Measurements from ENCODE around the gene RPUSD4. TPM values are rescaled to one million over a fixed set of nuclear protein-coding genes. Genes with fewer than 3 reads are reported as not detected.

Gene RPUSD4
- total RNA-seq, 2 experiments from 2014 or later = 29.1 to 36.2 TPM

DNA sequence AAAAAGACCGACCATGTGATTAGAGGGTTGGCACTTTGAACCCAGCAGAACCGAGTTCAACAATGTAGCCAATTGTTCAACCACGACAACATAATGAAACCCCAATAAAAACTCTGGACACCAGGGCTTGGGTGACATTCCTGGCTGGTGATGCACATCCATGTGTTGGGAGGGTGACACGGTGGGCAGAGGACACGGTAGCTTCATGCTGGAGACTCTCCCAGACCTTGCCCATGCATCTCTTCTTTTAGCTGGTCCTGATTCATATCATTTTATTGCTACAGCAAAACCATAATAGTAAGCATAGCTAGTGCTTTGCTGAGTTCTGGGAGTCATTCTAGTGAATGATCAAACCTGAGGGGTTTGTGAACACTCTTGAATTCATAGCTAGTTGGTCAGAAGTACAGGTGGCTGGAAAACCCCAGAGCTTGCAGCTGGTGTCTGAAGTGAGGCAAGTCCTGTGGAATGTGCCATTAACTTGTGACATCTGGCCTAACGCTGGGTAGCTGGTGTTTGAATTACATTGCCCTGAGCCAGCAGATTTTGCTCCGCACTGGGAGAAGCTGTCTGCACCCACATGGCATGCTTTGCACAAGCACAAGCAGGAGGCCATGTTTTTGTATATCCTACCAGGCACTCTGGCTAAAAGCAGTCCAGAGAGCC lies 14.0 kb downstream of the RPUSD4 start:
- Histone ChIP-seq H3K36me3 (ENCODE audit: insufficient read depth, low read length) (peaks cover 99% of the 10 kb centered on the region), H3K4me3 (ENCODE audit: low read depth, low read length, poor library complexity, severe bottlenecking) (no peak overlapping the region), H3K79me2 (ENCODE audit: insufficient read depth, low read depth, low read length) (no peaks in the 10 kb centered on the region), H4K20me1 (ENCODE audit: insufficient read depth, low read length) (peaks cover 4% of the 10 kb centered on the region; the same call in 1 of the 2 replicates), H3K4me1 (ENCODE audit: insufficient read depth, low read length, poor library complexity, severe bottlenecking) (no peaks in the 10 kb centered on the region), H3K9me3 (ENCODE audit: low read length) (peaks cover 16% of the 10 kb centered on the region; the same call in 1 of the 2 replicates), H3K27ac (ENCODE audit: low read depth, low read length, poor library complexity, severe bottlenecking) (no peak overlapping the region), H3K4me2 (ENCODE audit: low read length) (no peak overlapping the region), H3K9me2 (ENCODE audit: insufficient read depth, low read length) (no peaks in the 10 kb centered on the region), H2AFZ (ENCODE audit: low read length) (no peak overlapping the region)
- DNase-seq (ENCODE audit: low spot score) = no peak
- intact Hi-C loops (cut with micrococcal nuclease; ENCODE audit: unreplicated experiment) = no loop called here
- POLR2A ChIA-PET = interaction anchor here (0.7 to 1.3 kb wide), 3 partner anchors 8 to 279 kb away, joined by 3 to 4 read pairs (median 3); no protein-coding TSS in a partner anchor
- no TSS peak for BruUV-seq (replicated peaks)
- TF ChIP-seq EZH2phosphoT487 (IDR thresholded peaks at IDR 0.05; ENCODE audit: borderline replicate concordance, low read depth, low read length) = no peak
- TF ChIP-seq, protein P1, sequence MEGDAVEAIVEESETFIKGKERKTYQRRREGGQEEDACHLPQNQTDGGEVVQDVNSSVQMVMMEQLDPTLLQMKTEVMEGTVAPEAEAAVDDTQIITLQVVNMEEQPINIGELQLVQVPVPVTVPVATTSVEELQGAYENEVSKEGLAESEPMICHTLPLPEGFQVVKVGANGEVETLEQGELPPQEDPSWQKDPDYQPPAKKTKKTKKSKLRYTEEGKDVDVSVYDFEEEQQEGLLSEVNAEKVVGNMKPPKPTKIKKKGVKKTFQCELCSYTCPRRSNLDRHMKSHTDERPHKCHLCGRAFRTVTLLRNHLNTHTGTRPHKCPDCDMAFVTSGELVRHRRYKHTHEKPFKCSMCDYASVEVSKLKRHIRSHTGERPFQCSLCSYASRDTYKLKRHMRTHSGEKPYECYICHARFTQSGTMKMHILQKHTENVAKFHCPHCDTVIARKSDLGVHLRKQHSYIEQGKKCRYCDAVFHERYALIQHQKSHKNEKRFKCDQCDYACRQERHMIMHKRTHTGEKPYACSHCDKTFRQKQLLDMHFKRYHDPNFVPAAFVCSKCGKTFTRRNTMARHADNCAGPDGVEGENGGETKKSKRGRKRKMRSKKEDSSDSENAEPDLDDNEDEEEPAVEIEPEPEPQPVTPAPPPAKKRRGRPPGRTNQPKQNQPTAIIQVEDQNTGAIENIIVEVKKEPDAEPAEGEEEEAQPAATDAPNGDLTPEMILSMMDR (conservative IDR thresholded peaks at IDR 0.05; ENCODE audit: low read length) = no peak
- CTCF ChIA-PET (ENCODE audit: unreplicated experiment) = interaction anchor here (0.6 to 0.8 kb wide), 2 partner anchors 119 to 279 kb away, joined by 3 read pairs; no protein-coding TSS in a partner anchor

DNA sequence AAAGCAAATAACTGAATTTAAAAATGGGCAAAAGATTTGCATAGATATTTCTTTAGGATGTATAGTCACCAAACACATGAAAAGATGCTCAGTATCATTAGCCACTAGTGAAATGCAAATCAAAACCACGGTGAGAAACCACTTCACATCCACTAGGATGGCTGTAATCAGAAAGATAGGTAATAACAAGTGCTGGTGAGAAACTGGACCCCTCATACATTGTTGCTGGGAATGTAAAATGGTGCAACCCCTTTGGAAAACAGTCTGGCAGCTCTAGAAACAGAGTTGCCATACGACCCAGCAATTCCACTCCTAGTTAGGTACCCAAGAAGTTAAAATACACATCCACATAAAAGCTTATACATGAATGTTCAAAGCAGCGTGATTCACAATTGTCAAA lies 16.3 kb downstream of the RPUSD4 start:
- H2AFZ ChIP-seq (ENCODE audit: low read length) = no peak overlapping the region

More for the DNA sequence above, 16.3 kb downstream of the RPUSD4 start:
- TF ChIP-seq EZH2phosphoT487 (IDR thresholded peaks at IDR 0.05; ENCODE audit: borderline replicate concordance, low read depth, low read length) = no peak
- TF ChIP-seq, protein P1 (conservative IDR thresholded peaks at IDR 0.05; ENCODE audit: low read length) = no peak
- intact Hi-C loops (cut with micrococcal nuclease; ENCODE audit: unreplicated experiment) = no loop called here
- BruUV-seq (replicated peaks) = no TSS peak
- H3K9me2 ChIP-seq (ENCODE audit: insufficient read depth, low read length) = no peaks in the 10 kb centered on the region
- H4K20me1 ChIP-seq (ENCODE audit: insufficient read depth, low read length) = peaks cover 4% of the 10 kb centered on the region; the same call in 1 of the 2 replicates
- no peak for DNase-seq (ENCODE audit: low spot score)
- peaks cover 16% of the 10 kb centered on the region; the same call in 1 of the 2 replicates for H3K9me3 ChIP-seq (ENCODE audit: low read length)
- POLR2A ChIA-PET = no interaction called here
- CTCF ChIA-PET (ENCODE audit: unreplicated experiment) = no interaction called here
- H3K4me3 ChIP-seq (ENCODE audit: low read depth, low read length, poor library complexity, severe bottlenecking) = no peak overlapping the region
- peaks cover 4% of the 10 kb centered on the region for H3K4me1 ChIP-seq (ENCODE audit: insufficient read depth, low read length, poor library complexity, severe bottlenecking)
- no peak overlapping the region for H3K4me2 ChIP-seq (ENCODE audit: low read length)
- H3K36me3 ChIP-seq (ENCODE audit: insufficient read depth, low read length) = peaks cover 95% of the 10 kb centered on the region
- H3K79me2 ChIP-seq (ENCODE audit: insufficient read depth, low read depth, low read length) = no peaks in the 10 kb centered on the region
- no peak overlapping the region for H3K27ac ChIP-seq (ENCODE audit: low read depth, low read length, poor library complexity, severe bottlenecking)
